ENCODE data around the gene CDC27.

- no peak for TF ChIP-seq CTCF (IDR thresholded peaks at IDR 0.05)
- TF ChIP-seq POLR2A (IDR thresholded peaks at IDR 0.05): no peak
Observed at GRCh38 chr17:47165137-47165536, 24.0 kb downstream of the CDC27 start.

Data from breast epithelium (tissue), 3 donors.